Neural crest cell (in vitro differentiated cells): Measurements from ENCODE around the gene TPT1. TPM values are rescaled to one million over a fixed set of nuclear protein-coding genes. Genes with fewer than 3 reads are reported as not detected.
A peak's percentile ranks its signal among the peaks of the same experiment; 100 is the strongest.

Experiments used
- DNase-seq: peaks from one replicate; pipeline ENCODE4 v3.0.0; 2021; ENCODE audit warnings: low read depth, mixed read lengths, low spot score
- H3K27ac Mint-ChIP-seq: one replicate; pipeline ENCODE4 v1.8.0; 2021; ENCODE audit warnings: mild to moderate bottlenecking, mixed read lengths; ENCODE audit not compliant: unreplicated experiment
- H3K27me3 Mint-ChIP-seq: 2 replicates; pipeline ENCODE4 v1.8.0; 2021; ENCODE audit warnings: low read depth, mild to moderate bottlenecking, mixed read lengths
- H3K36me3 Mint-ChIP-seq: 2 replicates; pipeline ENCODE4 v1.8.0; 2021; ENCODE audit warnings: low read depth, mild to moderate bottlenecking, mixed read lengths
- H3K4me1 Mint-ChIP-seq: 2 replicates; pipeline ENCODE4 v1.8.0; 2021; ENCODE audit warnings: mixed read lengths
- H3K4me3 Mint-ChIP-seq: one replicate; pipeline ENCODE4 v1.8.0; 2021; ENCODE audit warnings: mild to moderate bottlenecking, mixed read lengths
- H3K9me3 Mint-ChIP-seq: 2 replicates; pipeline ENCODE4 v1.8.0; 2021; ENCODE audit warnings: mixed read lengths
- total RNA-seq: library from RNA; stranded (reverse); gene quantifications from 2 replicates; pipeline ENCODE4 v1.2.1, GENCODE V29; 2021
- TF ChIP-seq, protein P1 (sequence below): fragments of 200-600 bp; sonication (generic); conservative IDR thresholded peaks from 2 replicates; pipeline ENCODE4 v1.5.0; 2021; ENCODE audit warnings: antibody characterized with exemption, mild to moderate bottlenecking

TPT1 gene
- total RNA-seq, 1 donor from 2014 or later, result 2,364 TPM

DNA sequence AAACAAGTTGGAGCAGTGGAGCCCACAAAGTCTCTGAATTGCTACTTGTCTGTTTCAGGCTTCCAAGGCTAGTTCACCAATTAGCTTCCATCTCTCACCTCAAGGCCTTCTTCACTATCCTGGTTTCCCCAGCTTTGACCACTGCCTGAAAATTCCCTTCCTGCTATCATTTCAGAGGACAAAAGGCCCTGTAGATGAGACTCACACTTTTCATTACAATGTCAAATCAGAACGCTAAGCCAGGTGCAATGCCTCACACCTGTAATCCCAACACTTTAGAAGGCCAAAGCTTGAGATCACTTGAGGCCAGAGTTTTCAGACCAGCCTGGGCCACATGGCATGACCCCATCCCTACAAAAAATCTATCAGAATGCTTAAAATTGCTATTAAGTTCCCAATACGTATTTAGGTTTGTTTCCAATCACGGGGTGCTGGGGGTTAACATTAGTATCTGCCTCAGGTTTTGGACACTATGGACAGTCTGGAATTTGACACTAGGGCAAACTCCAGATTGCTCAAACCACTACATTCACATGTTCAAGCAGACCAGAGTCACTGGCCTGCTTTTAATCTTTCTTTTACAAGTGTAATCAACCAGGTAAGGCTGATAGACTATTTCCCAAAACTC lies 5.5 kb downstream of the TPT1 start:
- H3K27me3 Mint-ChIP-seq, result peaks cover 2% of the 10 kb centered on the region

DNA sequence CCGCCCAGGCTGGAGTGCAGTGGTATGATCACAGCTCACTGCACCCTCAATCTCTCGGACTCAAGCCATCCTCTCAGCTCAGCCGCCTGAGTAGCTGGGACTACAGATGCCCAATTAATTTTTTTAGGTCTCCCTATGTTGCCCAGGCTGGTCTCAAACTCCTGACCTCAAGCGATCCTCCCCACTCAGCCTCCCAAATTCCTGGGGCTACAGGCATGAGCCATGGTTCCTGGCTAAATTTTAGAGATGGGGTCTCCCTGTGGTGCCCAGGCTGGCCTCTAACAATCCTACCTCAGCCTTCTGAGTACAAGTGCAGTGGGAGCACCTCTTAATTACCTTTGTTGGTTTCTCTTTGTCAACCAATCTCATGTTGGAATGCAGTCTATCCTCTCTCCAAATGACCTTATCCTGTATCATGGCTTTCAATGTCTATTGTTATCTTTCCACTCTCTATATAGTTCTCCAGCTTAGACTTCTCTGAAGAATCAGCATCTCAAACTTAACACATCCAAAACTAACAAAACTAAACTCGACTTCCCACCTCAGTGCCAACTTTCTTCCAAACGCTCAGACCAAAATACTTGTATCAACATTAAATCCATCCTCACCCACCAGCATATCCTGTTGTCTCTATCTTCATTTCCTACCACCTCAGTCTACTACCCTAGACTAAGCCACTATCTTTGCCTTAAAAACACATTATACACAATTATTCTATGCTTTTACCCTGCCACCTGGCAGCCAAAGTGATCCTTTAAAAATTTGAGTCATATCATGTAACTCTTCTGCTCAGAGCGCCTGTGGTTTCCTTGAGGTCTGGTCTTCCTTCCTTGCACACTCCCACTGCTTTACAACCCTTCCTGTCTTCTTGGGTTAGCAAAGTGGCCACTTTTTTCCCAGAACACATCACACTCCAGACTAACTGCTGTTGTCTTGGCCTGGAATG lies 6.7 kb downstream of the TPT1 start:
- H3K36me3 Mint-ChIP-seq, result peaks cover 39% of the 10 kb centered on the region
- H3K4me3 Mint-ChIP-seq, result peak overlapping the region; percentile 32
- TF ChIP-seq, protein P1, sequence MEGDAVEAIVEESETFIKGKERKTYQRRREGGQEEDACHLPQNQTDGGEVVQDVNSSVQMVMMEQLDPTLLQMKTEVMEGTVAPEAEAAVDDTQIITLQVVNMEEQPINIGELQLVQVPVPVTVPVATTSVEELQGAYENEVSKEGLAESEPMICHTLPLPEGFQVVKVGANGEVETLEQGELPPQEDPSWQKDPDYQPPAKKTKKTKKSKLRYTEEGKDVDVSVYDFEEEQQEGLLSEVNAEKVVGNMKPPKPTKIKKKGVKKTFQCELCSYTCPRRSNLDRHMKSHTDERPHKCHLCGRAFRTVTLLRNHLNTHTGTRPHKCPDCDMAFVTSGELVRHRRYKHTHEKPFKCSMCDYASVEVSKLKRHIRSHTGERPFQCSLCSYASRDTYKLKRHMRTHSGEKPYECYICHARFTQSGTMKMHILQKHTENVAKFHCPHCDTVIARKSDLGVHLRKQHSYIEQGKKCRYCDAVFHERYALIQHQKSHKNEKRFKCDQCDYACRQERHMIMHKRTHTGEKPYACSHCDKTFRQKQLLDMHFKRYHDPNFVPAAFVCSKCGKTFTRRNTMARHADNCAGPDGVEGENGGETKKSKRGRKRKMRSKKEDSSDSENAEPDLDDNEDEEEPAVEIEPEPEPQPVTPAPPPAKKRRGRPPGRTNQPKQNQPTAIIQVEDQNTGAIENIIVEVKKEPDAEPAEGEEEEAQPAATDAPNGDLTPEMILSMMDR, result no peak
- H3K27me3 Mint-ChIP-seq, result no peaks in the 10 kb centered on the region
- H3K27ac Mint-ChIP-seq, result no peak overlapping the region
- H3K9me3 Mint-ChIP-seq, result no peaks in the 10 kb centered on the region
- H3K4me1 Mint-ChIP-seq, result peaks cover 71% of the 10 kb centered on the region
- no peak for DNase-seq

More for the DNA sequence above, 5.5 kb downstream of the TPT1 start:
- Mint-ChIP-seq H3K9me3 (no peaks in the 10 kb centered on the region), H3K27ac (no peak overlapping the region), H3K4me3 (peak overlapping the region; percentile 54), H3K36me3 (peaks cover 46% of the 10 kb centered on the region), H3K4me1 (peaks cover 82% of the 10 kb centered on the region)
- TF ChIP-seq, protein P1, result no peak
- DNase-seq, result no peak

DNA sequence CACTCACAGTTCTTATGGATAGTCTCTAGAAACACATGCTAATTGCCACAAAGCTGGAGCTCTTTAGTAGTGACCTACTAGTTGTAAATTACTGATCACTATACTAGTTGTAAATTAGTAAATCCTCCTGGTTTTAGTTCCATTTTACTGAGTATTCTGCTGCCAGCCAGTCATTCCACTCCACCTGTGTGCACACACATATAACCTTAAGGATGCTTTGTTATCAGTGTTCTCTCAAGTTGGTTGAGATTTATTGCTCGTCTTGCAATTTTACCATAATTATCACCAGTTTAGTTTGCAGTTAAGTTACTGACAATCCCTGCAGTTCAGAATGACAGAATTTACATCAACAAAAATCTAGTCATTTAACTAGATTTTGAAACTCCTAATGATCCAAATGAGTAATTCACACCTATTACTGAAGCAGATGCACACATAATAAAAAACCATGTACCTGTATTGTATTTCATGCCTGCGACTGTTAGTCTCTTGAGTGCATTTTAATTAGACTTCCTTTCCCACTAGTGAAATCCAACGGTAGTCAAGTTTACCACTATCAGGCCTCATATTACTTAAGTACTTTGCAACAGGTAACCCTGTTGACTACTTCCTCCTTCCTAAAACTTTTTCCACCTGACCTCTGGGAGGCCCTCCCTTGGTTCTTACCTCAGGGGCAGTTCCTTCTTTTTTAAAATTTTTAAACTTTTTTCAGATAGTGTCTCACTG lies 7.6 kb downstream of the TPT1 start:
- H3K27ac Mint-ChIP-seq, result no peak overlapping the region
- H3K36me3 Mint-ChIP-seq, result peaks cover 32% of the 10 kb centered on the region
- peak overlapping the region; percentile 32 for H3K4me3 Mint-ChIP-seq
- H3K27me3 Mint-ChIP-seq, result no peaks in the 10 kb centered on the region
- TF ChIP-seq, protein P1, result no peak
- H3K4me1 Mint-ChIP-seq, result peaks cover 63% of the 10 kb centered on the region
- H3K9me3 Mint-ChIP-seq, result no peaks in the 10 kb centered on the region
- no peak for DNase-seq

DNA sequence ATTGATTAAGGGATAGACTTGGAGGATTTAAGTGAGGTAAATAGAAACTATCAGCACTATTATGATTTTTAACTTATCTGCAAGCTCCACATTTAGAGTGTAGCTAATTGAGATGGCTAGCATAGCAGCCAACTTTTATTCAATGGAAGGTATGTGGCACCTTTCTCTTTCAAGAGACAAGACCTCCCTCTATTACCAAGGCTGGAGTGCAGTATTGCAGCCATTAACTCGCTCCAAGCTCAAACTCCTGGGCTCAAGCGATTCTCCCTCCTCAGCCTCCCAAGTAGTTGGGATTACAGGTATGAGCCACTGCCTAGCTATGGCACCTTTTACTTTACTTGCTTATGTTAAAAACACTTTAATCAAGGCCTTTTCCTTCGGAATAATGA lies 8.2 kb downstream of the TPT1 start:
- no peak for DNase-seq
- Mint-ChIP-seq H3K27me3 (no peaks in the 10 kb centered on the region), H3K36me3 (peaks cover 31% of the 10 kb centered on the region), H3K27ac (no peak overlapping the region), H3K4me1 (peaks cover 59% of the 10 kb centered on the region), H3K9me3 (no peaks in the 10 kb centered on the region), H3K4me3 (peak overlapping the region; percentile 55)
- TF ChIP-seq, protein P1, result no peak

DNA sequence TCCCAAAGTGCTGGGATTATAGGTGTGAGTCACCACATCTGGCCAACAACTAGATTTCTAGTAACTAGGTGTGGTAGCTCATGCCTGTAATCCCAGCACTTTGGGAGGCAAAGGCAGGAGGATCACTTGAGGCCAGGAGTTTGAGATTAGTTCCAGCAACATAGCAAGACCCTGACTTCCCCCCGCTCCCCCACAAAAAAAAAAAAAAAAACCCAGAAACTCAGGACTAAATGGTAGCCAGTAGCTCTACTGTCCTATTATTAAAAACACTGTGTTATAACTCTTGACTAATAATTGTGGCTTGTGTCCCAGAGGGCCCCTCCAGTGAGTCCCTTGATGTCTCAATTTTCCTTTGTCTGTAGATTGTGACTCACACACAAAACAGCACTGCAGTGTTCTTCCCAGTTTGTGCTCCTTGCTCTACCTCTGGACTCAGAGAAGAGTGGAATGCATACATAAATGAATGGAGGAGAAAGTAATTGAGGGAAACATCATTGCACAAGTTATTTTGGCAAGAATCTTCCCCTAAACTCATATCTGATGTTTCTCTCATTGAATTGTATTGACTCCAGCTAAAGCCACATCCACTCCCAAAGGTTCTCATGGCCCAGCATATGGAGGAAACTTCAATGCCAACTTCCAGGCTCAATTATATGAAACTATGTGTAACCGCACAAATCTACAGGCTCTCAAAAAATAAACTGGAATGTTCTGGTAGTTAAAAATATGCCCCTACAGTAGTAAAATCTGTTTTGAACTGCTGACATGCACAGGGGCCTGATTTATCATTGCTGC lies 8.8 kb downstream of the TPT1 start:
- peaks cover 53% of the 10 kb centered on the region for H3K4me1 Mint-ChIP-seq
- peaks cover 30% of the 10 kb centered on the region for H3K36me3 Mint-ChIP-seq
- H3K27ac Mint-ChIP-seq, result peak overlapping the region; percentile 76
- no peaks in the 10 kb centered on the region for H3K9me3 Mint-ChIP-seq
- TF ChIP-seq, protein P1, result no peak
- H3K27me3 Mint-ChIP-seq, result no peaks in the 10 kb centered on the region
- no peak for DNase-seq
- H3K4me3 Mint-ChIP-seq, result peak overlapping the region; percentile 55
